ENCODE results near the gene BSN.

DNA sequence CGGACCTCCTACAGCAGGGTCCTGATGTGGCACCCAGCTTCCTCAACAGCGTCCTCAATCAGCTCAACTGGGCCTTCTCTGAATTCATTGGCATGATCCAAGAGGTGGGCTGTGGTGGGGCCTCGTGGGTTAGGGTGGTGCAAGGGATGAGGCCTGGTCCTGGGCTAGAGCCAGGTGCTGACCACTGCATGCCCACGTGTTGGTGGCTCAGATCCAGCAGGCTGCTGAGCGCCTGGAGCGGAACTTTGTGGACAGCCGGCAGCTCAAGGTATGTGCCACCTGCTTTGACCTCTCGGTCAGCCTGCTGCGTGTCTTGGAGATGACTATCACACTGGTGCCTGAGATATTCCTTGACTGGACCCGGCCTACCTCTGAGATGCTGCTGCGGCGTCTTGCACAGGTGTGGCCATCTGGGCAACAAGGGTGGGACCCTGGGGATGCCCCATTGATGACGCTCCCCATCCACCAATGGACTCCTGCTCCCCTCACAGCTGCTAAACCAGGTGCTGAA is 161.4 kb downstream of the BSN start:
- no peak for TF ChIP-seq POLR2AphosphoS5 (IDR thresholded peaks at IDR 0.05)
- TF ChIP-seq, protein P1, sequence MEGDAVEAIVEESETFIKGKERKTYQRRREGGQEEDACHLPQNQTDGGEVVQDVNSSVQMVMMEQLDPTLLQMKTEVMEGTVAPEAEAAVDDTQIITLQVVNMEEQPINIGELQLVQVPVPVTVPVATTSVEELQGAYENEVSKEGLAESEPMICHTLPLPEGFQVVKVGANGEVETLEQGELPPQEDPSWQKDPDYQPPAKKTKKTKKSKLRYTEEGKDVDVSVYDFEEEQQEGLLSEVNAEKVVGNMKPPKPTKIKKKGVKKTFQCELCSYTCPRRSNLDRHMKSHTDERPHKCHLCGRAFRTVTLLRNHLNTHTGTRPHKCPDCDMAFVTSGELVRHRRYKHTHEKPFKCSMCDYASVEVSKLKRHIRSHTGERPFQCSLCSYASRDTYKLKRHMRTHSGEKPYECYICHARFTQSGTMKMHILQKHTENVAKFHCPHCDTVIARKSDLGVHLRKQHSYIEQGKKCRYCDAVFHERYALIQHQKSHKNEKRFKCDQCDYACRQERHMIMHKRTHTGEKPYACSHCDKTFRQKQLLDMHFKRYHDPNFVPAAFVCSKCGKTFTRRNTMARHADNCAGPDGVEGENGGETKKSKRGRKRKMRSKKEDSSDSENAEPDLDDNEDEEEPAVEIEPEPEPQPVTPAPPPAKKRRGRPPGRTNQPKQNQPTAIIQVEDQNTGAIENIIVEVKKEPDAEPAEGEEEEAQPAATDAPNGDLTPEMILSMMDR (IDR thresholded peaks at IDR 0.05) = no peak
- no peak for TF ChIP-seq EP300 (IDR thresholded peaks at IDR 0.05)
